ENCODE data around the gene PTK7.

GRCh38 chr6:43171707-43172103 lies 95.6 kb downstream of the PTK7 start:
- TF ChIP-seq CTCF (conservative IDR thresholded peaks at IDR 0.05; ENCODE audit: low read length) (no peak), EZH2phosphoT487 (IDR thresholded peaks at IDR 0.05; ENCODE audit: borderline replicate concordance, low read depth, low read length) (no peak)

All from OCI-LY7 (cell line).